Measurements from ENCODE around the gene ACOD1. TPM values are rescaled to one million over a fixed set of nuclear protein-coding genes. Genes with fewer than 3 reads are reported as not detected.

ACOD1 gene
- total RNA-seq, 1 experiment from 2014 or later = not detected

GRCh38 chr13:76969488-76970365 lies 21.4 kb downstream of the ACOD1 start:
- Mint-ChIP-seq H3K36me3 (ENCODE audit: insufficient read depth, unreplicated experiment) (no peaks in the 10 kb centered on the region), H3K9me3 (ENCODE audit: unreplicated experiment) (no peaks in the 10 kb centered on the region), H3K27ac (ENCODE audit: unreplicated experiment) (no peak overlapping the region), H3K4me3 (ENCODE audit: unreplicated experiment) (no peak overlapping the region), H3K4me1 (ENCODE audit: low read depth, unreplicated experiment) (peaks cover 21% of the 10 kb centered on the region), H3K27me3 (ENCODE audit: insufficient read depth, unreplicated experiment) (no peaks in the 10 kb centered on the region)
- BruUV-seq (replicated peaks) = no TSS peak
- TF ChIP-seq, protein P1, sequence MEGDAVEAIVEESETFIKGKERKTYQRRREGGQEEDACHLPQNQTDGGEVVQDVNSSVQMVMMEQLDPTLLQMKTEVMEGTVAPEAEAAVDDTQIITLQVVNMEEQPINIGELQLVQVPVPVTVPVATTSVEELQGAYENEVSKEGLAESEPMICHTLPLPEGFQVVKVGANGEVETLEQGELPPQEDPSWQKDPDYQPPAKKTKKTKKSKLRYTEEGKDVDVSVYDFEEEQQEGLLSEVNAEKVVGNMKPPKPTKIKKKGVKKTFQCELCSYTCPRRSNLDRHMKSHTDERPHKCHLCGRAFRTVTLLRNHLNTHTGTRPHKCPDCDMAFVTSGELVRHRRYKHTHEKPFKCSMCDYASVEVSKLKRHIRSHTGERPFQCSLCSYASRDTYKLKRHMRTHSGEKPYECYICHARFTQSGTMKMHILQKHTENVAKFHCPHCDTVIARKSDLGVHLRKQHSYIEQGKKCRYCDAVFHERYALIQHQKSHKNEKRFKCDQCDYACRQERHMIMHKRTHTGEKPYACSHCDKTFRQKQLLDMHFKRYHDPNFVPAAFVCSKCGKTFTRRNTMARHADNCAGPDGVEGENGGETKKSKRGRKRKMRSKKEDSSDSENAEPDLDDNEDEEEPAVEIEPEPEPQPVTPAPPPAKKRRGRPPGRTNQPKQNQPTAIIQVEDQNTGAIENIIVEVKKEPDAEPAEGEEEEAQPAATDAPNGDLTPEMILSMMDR (IDR thresholded peaks at IDR 0.05; ENCODE audit: insufficient read depth in 1 of 2, low read depth in 1 of 2, low read length in 1 of 2, severe bottlenecking in 1 of 2, unreplicated experiment in 1 of 2) = no peak
- Histone ChIP-seq H3K27me3 (replicated peaks; ENCODE audit: control insufficient read depth, insufficient read depth, low read length) (no peaks in the 10 kb centered on the region), H3K4me1 (peaks cover 50% of the 10 kb centered on the region), H3K9me3 (no peaks in the 10 kb centered on the region), H3K4me3 (ENCODE audit: low read depth, low read length) (no peak overlapping the region), H3K36me3 (ENCODE audit: control insufficient read depth, insufficient read depth, low read length) (no peaks in the 10 kb centered on the region)
- DNase-seq = peak in 1 of 2 experiments; percentile 18
- intact Hi-C loops (cut with micrococcal nuclease; ENCODE audit: unreplicated experiment) = no loop called here
- POLR2A ChIA-PET = interaction anchor here (0.5 to 0.6 kb wide), 2 partner anchors 28 to 1209 kb away, joined by 3 read pairs; no protein-coding TSS in a partner anchor
- CTCF ChIA-PET = interaction anchor here (0.6 to 0.7 kb wide), 3 partner anchors 22 to 1868 kb away, joined by 5 to 20 read pairs (median 8); partner anchors contain the start of gene CLN5

- no peaks in the 10 kb centered on the region for H3K9me3 Mint-ChIP-seq (ENCODE audit: unreplicated experiment)
- no peaks in the 10 kb centered on the region for H3K36me3 ChIP-seq (ENCODE audit: control insufficient read depth, insufficient read depth, low read length)
- no peak overlapping the region for H3K27ac Mint-ChIP-seq (ENCODE audit: unreplicated experiment)
- H3K36me3 Mint-ChIP-seq (ENCODE audit: insufficient read depth, unreplicated experiment) = no peaks in the 10 kb centered on the region
- peaks cover 45% of the 10 kb centered on the region for H3K4me1 ChIP-seq
- no peak overlapping the region for H3K4me3 Mint-ChIP-seq (ENCODE audit: unreplicated experiment)
- intact Hi-C loops (cut with micrococcal nuclease; ENCODE audit: unreplicated experiment) = no loop called here
- no peak for DNase-seq
- TF ChIP-seq, protein P1 (IDR thresholded peaks at IDR 0.05; ENCODE audit: insufficient read depth in 1 of 2, low read depth in 1 of 2, low read length in 1 of 2, severe bottlenecking in 1 of 2, unreplicated experiment in 1 of 2) = no peak
- no peaks in the 10 kb centered on the region for H3K27me3 Mint-ChIP-seq (ENCODE audit: insufficient read depth, unreplicated experiment)
- no TSS peak for BruUV-seq (replicated peaks)
- no peak overlapping the region for H3K4me3 ChIP-seq (ENCODE audit: low read depth, low read length)
- no peaks in the 10 kb centered on the region for H3K27me3 ChIP-seq (replicated peaks; ENCODE audit: control insufficient read depth, insufficient read depth, low read length)
- peaks cover 15% of the 10 kb centered on the region for H3K4me1 Mint-ChIP-seq (ENCODE audit: low read depth, unreplicated experiment)
- ChIA-PET CTCF (no interaction called here), POLR2A (no interaction called here)
- H3K9me3 ChIP-seq = no peaks in the 10 kb centered on the region
Measured at GRCh38 chr13:76971215-76971614, 22.9 kb downstream of the ACOD1 start.

DNA sequence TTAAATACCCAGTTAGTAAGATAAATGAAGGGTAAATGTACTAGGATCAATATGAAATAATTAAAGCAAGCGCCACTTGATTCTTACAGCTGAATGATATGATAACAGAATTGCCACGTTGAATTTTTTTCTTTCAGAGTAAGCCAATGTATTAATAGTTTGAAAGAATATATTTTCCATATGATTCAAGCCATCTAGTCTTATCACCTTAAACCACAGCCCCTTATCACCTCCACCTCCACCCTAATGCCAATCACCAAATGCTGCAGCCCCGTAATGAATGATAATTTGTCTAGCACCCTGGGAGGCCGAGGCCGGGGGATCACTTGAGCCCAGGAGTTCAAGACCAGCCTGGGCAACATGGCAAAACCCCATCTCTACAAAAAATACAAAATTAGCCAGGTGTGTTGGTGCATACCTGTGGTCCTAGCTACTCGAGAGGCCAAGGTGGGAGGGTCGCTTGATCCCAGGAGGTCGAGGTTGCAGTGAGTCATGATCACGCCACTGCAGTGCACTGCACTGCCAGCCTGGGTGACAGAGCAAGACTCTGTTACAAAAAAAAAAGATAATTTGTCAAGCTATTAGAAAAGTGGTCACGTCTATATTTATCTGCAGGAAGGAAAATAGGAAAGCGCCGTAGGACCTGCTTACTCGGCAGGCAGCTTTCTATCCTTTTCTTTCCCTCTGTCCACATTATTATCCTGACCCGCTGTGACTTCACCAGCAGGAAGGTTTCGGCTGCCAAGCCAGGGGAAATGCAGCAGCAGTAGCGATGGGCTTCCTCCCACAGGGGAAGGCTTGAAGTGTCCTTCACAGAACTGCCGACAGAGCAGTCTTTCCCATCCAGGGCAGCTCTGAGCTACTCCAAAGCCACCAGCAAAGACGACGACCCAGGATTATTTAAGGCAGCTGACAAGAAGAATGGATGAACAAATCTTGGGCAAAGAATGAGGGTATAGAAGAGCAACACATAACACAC lies 23.8 kb downstream of the ACOD1 start:
- no peak overlapping the region for H3K4me3 ChIP-seq (ENCODE audit: low read depth, low read length)
- Mint-ChIP-seq H3K27ac (ENCODE audit: unreplicated experiment) (no peak overlapping the region), H3K4me3 (ENCODE audit: unreplicated experiment) (no peak overlapping the region), H3K27me3 (ENCODE audit: insufficient read depth, unreplicated experiment) (no peaks in the 10 kb centered on the region), H3K4me1 (ENCODE audit: low read depth, unreplicated experiment) (peaks cover 6% of the 10 kb centered on the region), H3K36me3 (ENCODE audit: insufficient read depth, unreplicated experiment) (no peaks in the 10 kb centered on the region), H3K9me3 (ENCODE audit: unreplicated experiment) (no peaks in the 10 kb centered on the region)
- DNase-seq = no peak
- CTCF ChIA-PET = no interaction called here
- no peaks in the 10 kb centered on the region for H3K9me3 ChIP-seq
- POLR2A ChIA-PET = no interaction called here
- peaks cover 36% of the 10 kb centered on the region for H3K4me1 ChIP-seq
- BruUV-seq (replicated peaks) = no TSS peak
- H3K36me3 ChIP-seq (ENCODE audit: control insufficient read depth, insufficient read depth, low read length) = no peaks in the 10 kb centered on the region
- intact Hi-C loops (cut with micrococcal nuclease; ENCODE audit: unreplicated experiment) = no loop called here
- TF ChIP-seq, protein P1 (IDR thresholded peaks at IDR 0.05; ENCODE audit: insufficient read depth in 1 of 2, low read depth in 1 of 2, low read length in 1 of 2, severe bottlenecking in 1 of 2, unreplicated experiment in 1 of 2) = no peak
- H3K27me3 ChIP-seq (replicated peaks; ENCODE audit: control insufficient read depth, insufficient read depth, low read length) = no peaks in the 10 kb centered on the region

Data from Caco-2 (cell line).